G401 (cell line): Measurements from ENCODE around the gene SPRTN. TPM values are rescaled to one million over a fixed set of nuclear protein-coding genes. Genes with fewer than 3 reads are reported as not detected.

Source experiments
- DNase-seq: peaks from one replicate; pipeline ENCODE4 v3.0.0-alpha.2; 2015; ENCODE audit warnings: low spot score
- in situ Hi-C: cut with HindIII; loops from 2 replicates; pipeline ENCODE4 v1.10.0; 2016; ENCODE audit warnings: low sequenced_read_pairs, mixed read lengths
- total RNA-seq: library from RNA; depleted of rRNA; stranded (reverse); fragments of >200 nt; shearing (Covaris generic); gene quantifications from 2 replicates; pipeline ENCODE4 v1.2.3, GENCODE V29; 2014

SPRTN gene
- total RNA-seq, 1 experiment from 2014 or later, result 12.0 TPM

DNA sequence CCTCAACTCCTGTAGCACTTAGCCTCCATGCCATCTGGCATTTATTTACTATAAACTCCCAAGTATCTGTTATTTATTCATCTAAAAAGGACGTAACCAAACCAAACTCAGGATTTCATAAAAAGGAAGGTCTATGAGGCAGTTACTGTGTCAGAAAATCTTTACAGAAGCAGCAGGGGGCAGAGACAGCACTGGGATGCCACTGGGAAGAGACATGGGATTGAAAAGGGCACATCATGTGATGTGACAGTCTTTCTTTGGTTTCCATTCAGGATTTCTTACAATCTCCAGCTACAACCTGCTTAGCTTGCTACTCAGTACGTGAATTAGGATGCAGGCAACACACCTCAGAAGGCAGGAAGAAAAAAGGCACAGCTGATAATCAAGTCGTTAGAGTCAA lies 31.2 kb downstream of the SPRTN start:
- in situ Hi-C loops, result loop anchor here (25.0 kb wide), 1 partner anchor 218 kb away; no protein-coding TSS in a partner anchor
- no peak for DNase-seq

- in situ Hi-C loops, result loop anchor here (25.0 kb wide), 1 partner anchor 215 kb away; no protein-coding TSS in a partner anchor
- DNase-seq, result no peak
Measured at GRCh38 chr1:231372501-231372900, 34.4 kb downstream of the SPRTN start.

DNA sequence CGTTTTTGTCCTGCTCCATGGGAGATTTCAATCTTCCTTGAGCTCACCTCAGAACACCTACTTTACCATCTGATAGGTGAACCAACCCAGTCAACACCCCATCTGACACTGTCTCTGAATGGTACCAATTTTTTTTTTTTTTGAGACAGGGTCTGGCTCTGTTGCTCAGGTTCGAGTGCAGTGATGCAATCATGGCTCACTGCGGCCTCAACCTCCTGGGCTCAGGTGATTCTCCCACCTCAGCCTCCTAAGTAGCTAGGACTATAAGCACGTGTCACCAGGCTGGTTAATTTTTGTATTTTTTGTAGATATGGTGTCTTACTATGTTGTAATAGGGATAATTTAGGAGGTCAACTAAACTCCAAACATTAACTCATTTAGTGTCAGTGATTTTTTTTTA lies 36.3 kb downstream of the SPRTN start:
- in situ Hi-C loops, result loop anchor here (25.0 kb wide), 1 partner anchor 213 kb away; no protein-coding TSS in a partner anchor
- DNase-seq, result no peak

GRCh38 chr1:231376101-231376500 lies 38.0 kb downstream of the SPRTN start:
- DNase-seq, result no peak
- in situ Hi-C loops, result no loop called here

- peak; percentile 27 for DNase-seq
- in situ Hi-C loops, result no loop called here
Measured at GRCh38 chr1:231376875-231377549, 38.9 kb downstream of the SPRTN start.

- no peak for DNase-seq
- in situ Hi-C loops, result no loop called here
Measured at GRCh38 chr1:231381729-231382128, 43.6 kb downstream of the SPRTN start.

DNA sequence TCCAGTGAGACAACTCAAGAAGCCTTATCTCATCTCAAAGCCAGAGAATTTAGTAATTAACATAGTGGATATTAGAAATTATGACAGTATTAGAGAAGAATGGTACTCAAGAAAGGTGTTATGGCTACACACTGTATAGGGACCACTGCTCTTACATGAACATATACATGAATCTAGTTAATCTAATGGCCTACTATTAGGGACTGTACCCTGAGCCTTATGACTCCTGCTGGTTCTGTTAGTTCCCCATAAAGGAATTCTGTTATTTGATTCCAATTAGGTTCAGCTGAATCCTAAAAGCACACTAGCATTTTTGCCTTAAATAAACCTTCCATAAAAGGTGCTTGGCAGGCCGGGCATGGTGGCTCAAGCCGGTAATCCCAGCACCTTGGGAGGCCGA lies 44.3 kb downstream of the SPRTN start:
- no peak for DNase-seq
- in situ Hi-C loops, result no loop called here

GRCh38 chr1:231383159-231383860 lies 45.2 kb downstream of the SPRTN start:
- no peak for DNase-seq
- in situ Hi-C loops, result no loop called here

- in situ Hi-C loops, result no loop called here
- peak; percentile 55 for DNase-seq
Measured at GRCh38 chr1:231384696-231385415, 46.8 kb downstream of the SPRTN start.

DNA sequence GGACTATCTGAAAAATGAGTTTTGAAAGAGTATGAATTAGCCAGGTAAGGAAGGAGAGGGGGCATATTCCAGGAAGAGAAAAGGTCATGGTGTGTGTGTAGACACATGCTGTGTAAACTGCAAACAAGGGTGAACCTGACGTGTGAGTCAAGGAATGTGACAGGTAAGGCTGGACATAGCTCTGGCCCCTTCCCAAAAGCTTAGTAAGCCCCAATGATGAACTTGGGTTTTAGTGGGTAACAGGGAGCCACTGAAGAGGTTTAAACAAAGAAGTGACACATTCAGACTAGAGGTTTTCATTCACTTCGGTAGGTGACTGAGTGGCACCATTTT lies 47.3 kb downstream of the SPRTN start:
- DNase-seq, result no peak
- in situ Hi-C loops, result no loop called here

DNA sequence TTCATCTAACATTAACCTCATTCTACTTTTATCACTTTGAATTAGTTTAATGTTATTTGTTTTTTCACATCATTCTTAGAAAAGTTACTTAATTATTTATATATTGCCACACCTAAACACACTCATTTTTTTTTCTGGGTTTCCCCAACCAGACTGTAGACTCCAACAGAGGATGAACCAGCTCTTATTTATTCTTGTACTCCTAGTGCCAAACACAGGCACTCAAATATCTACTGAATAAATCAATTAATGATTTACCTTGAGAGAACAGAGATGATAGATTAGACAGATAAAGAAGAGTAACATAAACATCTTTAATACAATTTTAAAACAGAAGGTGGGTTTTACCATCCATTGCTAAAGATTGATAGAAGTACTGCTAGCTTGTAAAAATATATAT lies 48.4 kb downstream of the SPRTN start:
- no peak for DNase-seq
- in situ Hi-C loops, result no loop called here

DNA sequence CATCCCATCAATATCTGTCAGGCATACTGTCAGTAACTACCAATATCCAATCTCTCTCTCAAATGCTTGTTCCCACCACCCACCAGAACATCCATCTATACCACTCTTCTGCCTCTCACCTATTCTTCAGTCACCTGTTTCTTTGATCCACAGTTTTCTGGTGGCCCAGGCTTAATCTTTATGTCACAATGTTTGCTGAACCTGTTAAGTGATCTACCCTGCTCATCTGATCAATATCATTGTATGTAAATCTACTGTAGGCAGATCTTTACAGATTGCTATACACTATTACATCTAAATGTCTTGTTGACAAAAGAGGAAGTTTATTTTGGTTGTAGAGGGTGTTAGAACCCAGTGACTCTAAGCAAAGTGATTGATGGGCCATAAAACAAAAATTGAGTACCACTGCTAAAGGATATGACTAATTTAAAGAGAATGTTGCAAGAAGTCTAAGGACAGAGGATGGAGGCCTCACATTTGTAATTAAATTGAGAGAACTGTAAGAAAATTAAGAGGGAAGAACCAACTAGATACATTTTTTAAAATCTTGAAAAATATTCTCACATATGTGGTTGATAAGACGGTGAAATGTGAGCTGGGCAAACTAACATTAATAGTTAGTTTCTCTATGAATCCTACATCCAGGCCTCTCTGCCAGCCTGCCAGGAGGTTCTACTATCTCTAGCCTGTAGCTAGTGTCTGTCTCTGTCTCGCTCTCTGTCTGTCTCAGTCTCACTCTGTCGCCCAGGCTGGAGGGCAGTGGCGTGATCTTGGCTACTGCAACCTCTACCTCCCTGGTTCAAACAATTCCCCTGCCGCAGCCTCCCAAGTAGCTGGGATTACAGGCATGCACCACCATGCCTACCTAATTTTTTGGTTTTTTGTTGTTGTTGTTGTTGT lies 49.9 kb downstream of the SPRTN start:
- no peak for DNase-seq
- in situ Hi-C loops, result no loop called here

GRCh38 chr1:231390071-231390470 lies 52.0 kb downstream of the SPRTN start:
- in situ Hi-C loops, result no loop called here
- DNase-seq, result no peak

GRCh38 chr1:231392389-231393131 lies 54.5 kb downstream of the SPRTN start:
- in situ Hi-C loops, result no loop called here
- no peak for DNase-seq

- in situ Hi-C loops, result no loop called here
- DNase-seq, result no peak
Measured at GRCh38 chr1:231393668-231394067, 55.6 kb downstream of the SPRTN start.

GRCh38 chr1:231395076-231395997 lies 57.2 kb downstream of the SPRTN start:
- in situ Hi-C loops, result no loop called here
- no peak for DNase-seq

DNA sequence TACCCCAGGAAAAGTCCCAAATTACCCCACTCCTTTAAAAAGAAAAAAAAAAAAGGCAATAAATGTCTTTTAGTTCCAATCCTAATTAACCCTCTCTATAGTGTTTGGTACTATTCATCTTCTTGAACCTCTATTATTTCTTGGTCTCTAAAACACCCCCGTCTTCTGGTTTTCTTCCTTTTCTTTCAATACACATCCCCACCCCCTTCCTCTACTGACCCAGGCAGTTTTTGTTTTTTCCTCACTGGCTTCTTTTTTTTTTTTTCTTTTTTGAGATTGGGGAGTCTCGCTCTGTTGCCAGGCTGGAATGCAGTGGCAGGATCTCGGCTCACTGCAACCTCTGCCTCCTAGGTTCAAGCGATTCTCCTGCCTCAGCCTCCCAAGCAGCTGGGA lies 57.9 kb downstream of the SPRTN start:
- in situ Hi-C loops, result no loop called here
- no peak for DNase-seq

DNA sequence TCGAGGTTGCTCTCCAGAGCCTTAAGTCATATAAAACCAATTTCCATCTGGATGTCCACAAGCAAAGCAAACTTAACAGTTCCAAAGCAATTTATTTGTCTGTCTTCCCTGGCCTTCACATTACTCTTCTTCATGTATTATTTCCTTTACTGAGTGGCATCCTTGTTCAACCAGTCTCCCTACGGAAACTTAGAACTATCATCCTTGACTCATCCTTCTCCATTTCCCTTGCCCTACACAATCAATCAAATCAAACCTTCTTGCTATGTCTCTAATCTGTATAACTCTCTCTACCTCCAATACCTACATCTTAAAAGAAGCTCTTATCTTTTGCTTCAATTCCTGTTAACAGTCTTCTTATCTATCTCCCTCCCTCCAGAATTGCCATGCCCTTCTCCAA lies 58.5 kb downstream of the SPRTN start:
- in situ Hi-C loops, result no loop called here
- no peak for DNase-seq
